DOHH2 (cell line): Measurements from ENCODE around the gene KDM1B.

ENCODE experiments used
- H3F3A ChIP-seq: fragments of 200-600 bp; sonication (generic), shearing (Covaris generic); 2 replicates; pipeline ENCODE4 v1.6.0; 2016; ENCODE audit warnings: antibody characterized with exemption, mild to moderate bottlenecking; ENCODE audit not compliant: control insufficient read depth, insufficient read depth
- H3K27ac ChIP-seq: fragments of 200-600 bp; sonication (generic); 2 replicates; pipeline ENCODE4 v1.5.1; 2014; ENCODE audit warnings: low read depth, mild to moderate bottlenecking, low read length, moderate library complexity
- H3K27me3 ChIP-seq: fragments of 200-600 bp; sonication (generic); 2 replicates; pipeline ENCODE4 v1.6.1; 2014; ENCODE audit warnings: mild to moderate bottlenecking, low read length, mixed read lengths; ENCODE audit not compliant: control insufficient read depth
- H3K36me3 ChIP-seq: fragments of 200-600 bp; sonication (generic); 2 replicates; pipeline ENCODE4 v1.6.1; 2014; ENCODE audit warnings: mild to moderate bottlenecking, low read length, moderate library complexity, mixed read lengths; ENCODE audit not compliant: control insufficient read depth
- H3K4me1 ChIP-seq: fragments of 200-600 bp; sonication (generic); 2 replicates; pipeline ENCODE4 v1.6.1; 2014; ENCODE audit warnings: mild to moderate bottlenecking, low read length, mixed read lengths; ENCODE audit not compliant: control insufficient read depth
- H3K4me2 ChIP-seq: fragments of 200-600 bp; sonication (generic); 2 replicates; pipeline ENCODE4 v1.6.0; 2014; ENCODE audit warnings: mild to moderate bottlenecking, low read length, moderate library complexity
- H3K4me3 ChIP-seq: fragments of 200-600 bp; sonication (generic); 2 replicates; pipeline ENCODE4 v1.5.1; 2014; ENCODE audit warnings: mild to moderate bottlenecking, low read length, mixed read lengths
- H3K79me2 ChIP-seq: fragments of 200-600 bp; sonication (generic); 2 replicates; pipeline ENCODE4 v1.6.1; 2014; ENCODE audit warnings: mild to moderate bottlenecking, low read length, mixed read lengths; ENCODE audit not compliant: control insufficient read depth
- H3K9me2 ChIP-seq: fragments of 200-600 bp; sonication (generic); replicated peaks from 2 replicates; pipeline ENCODE4 v1.6.1; 2014; ENCODE audit warnings: mild to moderate bottlenecking, low read length, mixed read lengths; ENCODE audit not compliant: control insufficient read depth
- H3K9me3 ChIP-seq: fragments of 200-600 bp; sonication (generic); 2 replicates; pipeline ENCODE4 v1.6.1; 2014; ENCODE audit warnings: antibody characterized with exemption, low read length, mixed read lengths; ENCODE audit not compliant: control insufficient read depth, insufficient read depth
- H4K20me1 ChIP-seq: fragments of 200-600 bp; sonication (generic); 2 replicates; pipeline ENCODE4 v1.6.0; 2014; ENCODE audit warnings: low read depth, mild to moderate bottlenecking, antibody characterized with exemption, low read length, moderate library complexity; ENCODE audit not compliant: control insufficient read depth, insufficient read depth
- CTCF ChIP-seq: fragments of 200-600 bp; sonication (generic); IDR thresholded peaks from one replicate; pipeline ENCODE4 v1.5.1; 2014; ENCODE audit warnings: antibody characterized with exemption, mild to moderate bottlenecking, low read depth, low read length; ENCODE audit not compliant: poor library complexity, severe bottlenecking
- EZH2phosphoT487 ChIP-seq: fragments of 200-600 bp; sonication (generic); IDR thresholded peaks from 2 replicates; pipeline ENCODE4 v1.6.1; 2017; ENCODE audit warnings: borderline replicate concordance, mild to moderate bottlenecking, antibody characterized with exemption, low read length, moderate library complexity, mixed read lengths

KDM1B gene

GRCh38 chr6:18178960-18179615, 23.9 kb downstream of the KDM1B start:
- H3K36me3 ChIP-seq, result peaks cover 3% of the 10 kb centered on the region; the same call in 1 of the 2 replicates
- no peaks in the 10 kb centered on the region for H3K9me3 ChIP-seq
- H3F3A ChIP-seq, result no peaks in the 10 kb centered on the region
- H3K27me3 ChIP-seq, result no peaks in the 10 kb centered on the region
- no peaks in the 10 kb centered on the region for H4K20me1 ChIP-seq
- TF ChIP-seq EZH2phosphoT487 (no peak), CTCF (no peak)
- no peaks in the 10 kb centered on the region for H3K79me2 ChIP-seq
- H3K4me2 ChIP-seq, result no peak overlapping the region
- no peaks in the 10 kb centered on the region for H3K4me1 ChIP-seq
- H3K4me3 ChIP-seq, result no peak overlapping the region
- H3K9me2 ChIP-seq, result no peaks in the 10 kb centered on the region
- H3K27ac ChIP-seq, result no peak overlapping the region

DNA sequence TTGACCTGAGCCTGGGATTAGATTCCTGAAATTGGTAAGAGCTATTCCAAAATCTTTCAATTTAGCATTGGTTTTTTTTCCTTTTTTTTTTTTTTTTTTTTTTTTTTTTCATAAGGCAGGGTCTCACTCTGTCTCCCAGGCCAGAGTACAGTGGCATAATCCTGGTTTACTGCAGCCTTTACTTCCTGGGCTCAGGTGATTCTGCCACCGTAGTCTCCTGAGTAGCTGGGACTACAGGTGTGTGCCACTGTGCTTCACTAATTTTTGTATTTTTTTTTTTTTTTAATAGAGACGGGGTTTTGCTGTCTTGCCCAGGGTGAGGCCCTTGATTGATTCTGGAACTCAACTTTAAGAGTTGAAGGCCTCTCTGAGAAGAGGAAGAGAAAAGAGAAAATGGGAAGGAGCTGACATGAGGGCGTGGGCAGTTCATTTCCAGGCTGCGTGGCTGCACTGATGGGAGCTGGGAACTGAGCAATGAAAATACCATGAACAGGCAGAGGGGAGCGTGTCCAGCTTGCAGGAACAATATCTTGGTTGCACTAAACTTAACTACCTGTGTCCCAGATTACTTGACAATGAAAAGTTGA, 24.6 kb downstream of the KDM1B start:
- Histone ChIP-seq H3K9me3 (no peaks in the 10 kb centered on the region), H3K27me3 (no peaks in the 10 kb centered on the region), H4K20me1 (no peaks in the 10 kb centered on the region), H3F3A (no peaks in the 10 kb centered on the region), H3K9me2 (no peaks in the 10 kb centered on the region), H3K4me1 (no peaks in the 10 kb centered on the region), H3K36me3 (no peaks in the 10 kb centered on the region; the same call in 1 of the 2 replicates), H3K27ac (no peak overlapping the region), H3K79me2 (no peaks in the 10 kb centered on the region), H3K4me3 (no peak overlapping the region), H3K4me2 (no peak overlapping the region)
- TF ChIP-seq EZH2phosphoT487, result no peak
- TF ChIP-seq CTCF, result no peak

- Histone ChIP-seq H3K79me2 (no peaks in the 10 kb centered on the region), H3K4me2 (no peak overlapping the region), H4K20me1 (no peaks in the 10 kb centered on the region), H3K36me3 (peaks cover 3% of the 10 kb centered on the region; the same call in 1 of the 2 replicates), H3F3A (no peaks in the 10 kb centered on the region), H3K27me3 (no peaks in the 10 kb centered on the region), H3K4me3 (no peak overlapping the region), H3K4me1 (peaks cover 10% of the 10 kb centered on the region), H3K9me2 (no peaks in the 10 kb centered on the region), H3K9me3 (no peaks in the 10 kb centered on the region), H3K27ac (no peak overlapping the region)
- TF ChIP-seq EZH2phosphoT487 (no peak), CTCF (no peak)
These were observed 27.3 kb downstream of the KDM1B start for GRCh38 chr6:18182568-18182967.
